Thyroid gland (tissue), 4 donors: ENCODE measurements around the gene AP1S3.

ENCODE experiments used
- POLR2A ChIP-seq, 2 donors: fragments of 450-650 bp; IDR thresholded peaks; one replicate each; pipeline ENCODE4 v1.6.1; 2017; ENCODE audit warnings: antibody characterized with exemption in 2 of 2, mild to moderate bottlenecking in 2 of 2, moderate library complexity in 1 of 2
- TF ChIP-seq, protein P1 (sequence below), 6 experiments: fragments of 200-600 bp in 3 of 6; fragments of 450-650 bp in 3 of 6; sonication (generic) in 3 of 6; IDR thresholded peaks; one replicate each; pipeline ENCODE4 v1.5.1; 2016 to 2019; ENCODE audit warnings: antibody characterized with exemption in 6 of 6, mild to moderate bottlenecking in 2 of 6, inconsistent platforms in 1 of 6, moderate library complexity in 1 of 6

GRCh38 chr2:223781560-223781959 is 55.8 kb downstream of the AP1S3 start:
- TF ChIP-seq, protein P1, sequence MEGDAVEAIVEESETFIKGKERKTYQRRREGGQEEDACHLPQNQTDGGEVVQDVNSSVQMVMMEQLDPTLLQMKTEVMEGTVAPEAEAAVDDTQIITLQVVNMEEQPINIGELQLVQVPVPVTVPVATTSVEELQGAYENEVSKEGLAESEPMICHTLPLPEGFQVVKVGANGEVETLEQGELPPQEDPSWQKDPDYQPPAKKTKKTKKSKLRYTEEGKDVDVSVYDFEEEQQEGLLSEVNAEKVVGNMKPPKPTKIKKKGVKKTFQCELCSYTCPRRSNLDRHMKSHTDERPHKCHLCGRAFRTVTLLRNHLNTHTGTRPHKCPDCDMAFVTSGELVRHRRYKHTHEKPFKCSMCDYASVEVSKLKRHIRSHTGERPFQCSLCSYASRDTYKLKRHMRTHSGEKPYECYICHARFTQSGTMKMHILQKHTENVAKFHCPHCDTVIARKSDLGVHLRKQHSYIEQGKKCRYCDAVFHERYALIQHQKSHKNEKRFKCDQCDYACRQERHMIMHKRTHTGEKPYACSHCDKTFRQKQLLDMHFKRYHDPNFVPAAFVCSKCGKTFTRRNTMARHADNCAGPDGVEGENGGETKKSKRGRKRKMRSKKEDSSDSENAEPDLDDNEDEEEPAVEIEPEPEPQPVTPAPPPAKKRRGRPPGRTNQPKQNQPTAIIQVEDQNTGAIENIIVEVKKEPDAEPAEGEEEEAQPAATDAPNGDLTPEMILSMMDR (IDR thresholded peaks at IDR 0.05), result no peak
- no peak for TF ChIP-seq POLR2A (IDR thresholded peaks at IDR 0.05)
